Activated CD4-positive, alpha-beta T cell treated with anti-CD3 and anti-CD28 coated beads, Interleukin-2, amount 50 U/mL, for 16 hours (primary cell): Measurements from ENCODE around the gene LAMTOR2.
"Not testable (repeated sequence)": the region's sequence is repeated elsewhere in the genome, so short reads cannot be mapped to it uniquely, and the experiment has no call there.

Source experiments
- DNase-seq: peaks from one replicate; pipeline ENCODE4 v3.0.0-alpha.2; 2020

LAMTOR2 gene

GRCh38 chr1:156054500-156055280, at the start of gene LAMTOR2:
Gene LAMTOR2 (plus strand): TSS chr1:156054782. CDS start chr1:156054890, 108 bp downstream.
- peak; percentile 98 for DNase-seq

GRCh38 chr1:156004843-156005584, 49.6 kb upstream of the LAMTOR2 start:
- DNase-seq = peak; percentile 64

- DNase-seq = no peak
Measured at GRCh38 chr1:156006666-156007376, 47.8 kb upstream of the LAMTOR2 start.

- no peak for DNase-seq
Measured at GRCh38 chr1:156009404-156009803, 45.2 kb upstream of the LAMTOR2 start.

- DNase-seq = no peak
Measured at GRCh38 chr1:156012051-156012817, 42.3 kb upstream of the LAMTOR2 start.

GRCh38 chr1:156014829-156015228, 39.8 kb upstream of the LAMTOR2 start:
- DNase-seq = no peak

GRCh38 chr1:156019946-156020292, 34.7 kb upstream of the LAMTOR2 start:
- DNase-seq = no peak

GRCh38 chr1:156020293-156021092, 34.1 kb upstream of the LAMTOR2 start, which contains the start of gene SSR2:
Gene SSR2 (minus strand): TSS chr1:156020951. CDS start chr1:156020167, 784 bp downstream.
- DNase-seq = peak; percentile 94

GRCh38 chr1:156021093-156021428, 33.5 kb upstream of the LAMTOR2 start:
- no peak for DNase-seq

- DNase-seq = no peak
Measured at GRCh38 chr1:156021954-156022353, 32.6 kb upstream of the LAMTOR2 start.

GRCh38 chr1:156024801-156025200, 29.8 kb upstream of the LAMTOR2 start:
- no peak for DNase-seq

- DNase-seq = peak; percentile 32
Measured at GRCh38 chr1:156025876-156026275, 28.7 kb upstream of the LAMTOR2 start.

- peak; percentile 11 for DNase-seq
Measured at GRCh38 chr1:156026588-156026987, 28.0 kb upstream of the LAMTOR2 start.

GRCh38 chr1:156033011-156033410, 21.6 kb upstream of the LAMTOR2 start:
- no peak for DNase-seq

- not testable (repeated sequence) for DNase-seq
Measured at GRCh38 chr1:156034991-156035390, 19.6 kb upstream of the LAMTOR2 start.

- no peak for DNase-seq
Measured at GRCh38 chr1:156042828-156043227, 11.8 kb upstream of the LAMTOR2 start.

- peak; percentile 54 for DNase-seq
Measured at GRCh38 chr1:156045076-156045475, 9.5 kb upstream of the LAMTOR2 start.

GRCh38 chr1:156048663-156049258, 5.8 kb upstream of the LAMTOR2 start:
- no peak for DNase-seq

GRCh38 chr1:156050376-156050775, 4.2 kb upstream of the LAMTOR2 start:
- no peak for DNase-seq

- DNase-seq = no peak
Measured at GRCh38 chr1:156051011-156051725, 3.4 kb upstream of the LAMTOR2 start.
